Fibroblast of skin of abdomen (primary cell): ENCODE results near the gene RHOV.
"Not testable (repeated sequence)": the region's sequence is repeated elsewhere in the genome, so short reads cannot be mapped to it uniquely, and the experiment has no call there.

Source experiments
- DNase-seq: peaks from one replicate; pipeline ENCODE4 v3.0.0-alpha.2; 2013

Gene RHOV

DNA sequence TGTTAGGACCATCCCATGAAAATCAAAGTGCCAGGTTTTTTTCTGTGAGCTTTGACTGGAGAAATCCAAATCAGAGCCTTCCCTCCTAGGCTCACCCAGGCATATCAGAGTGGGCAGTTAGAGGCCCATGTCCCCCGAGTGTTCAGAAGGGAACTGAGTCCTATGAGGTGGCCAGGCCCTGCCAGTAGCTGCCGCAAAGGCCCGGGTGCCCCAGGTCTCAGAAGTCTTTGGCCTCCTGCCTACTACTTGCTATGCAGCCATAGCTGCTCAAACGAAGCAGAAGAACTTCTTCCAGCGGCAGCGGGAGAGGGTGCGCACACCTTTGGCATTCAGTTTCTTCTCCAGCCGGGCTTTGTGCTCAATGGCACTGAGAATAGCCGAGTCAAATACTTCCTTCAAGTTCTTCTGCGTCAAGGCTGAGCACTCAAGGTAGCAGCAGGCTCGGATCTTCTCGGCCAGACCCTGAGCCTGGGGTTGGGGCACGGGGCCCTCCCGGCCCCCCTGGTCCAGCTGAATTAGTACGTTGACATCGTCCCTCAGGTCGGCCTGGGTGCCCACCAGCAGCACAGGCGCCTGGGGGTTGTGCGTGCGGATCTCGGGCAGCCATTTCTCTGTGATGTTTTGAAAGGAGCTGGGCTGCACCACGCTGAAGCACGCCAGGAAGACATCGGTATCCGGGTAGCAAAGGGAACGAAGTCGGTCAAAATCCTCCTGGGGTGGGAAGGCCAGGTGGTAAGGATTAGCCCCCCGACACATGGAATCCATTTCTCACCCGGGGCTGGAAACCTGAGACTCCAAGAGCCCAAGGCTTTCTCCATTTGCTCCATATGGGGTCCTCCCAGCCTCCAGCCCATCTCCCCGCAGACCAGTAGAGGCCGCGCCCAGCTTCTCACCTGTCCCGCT, 992 bp downstream of the RHOV start:
- no peak for DNase-seq

DNA sequence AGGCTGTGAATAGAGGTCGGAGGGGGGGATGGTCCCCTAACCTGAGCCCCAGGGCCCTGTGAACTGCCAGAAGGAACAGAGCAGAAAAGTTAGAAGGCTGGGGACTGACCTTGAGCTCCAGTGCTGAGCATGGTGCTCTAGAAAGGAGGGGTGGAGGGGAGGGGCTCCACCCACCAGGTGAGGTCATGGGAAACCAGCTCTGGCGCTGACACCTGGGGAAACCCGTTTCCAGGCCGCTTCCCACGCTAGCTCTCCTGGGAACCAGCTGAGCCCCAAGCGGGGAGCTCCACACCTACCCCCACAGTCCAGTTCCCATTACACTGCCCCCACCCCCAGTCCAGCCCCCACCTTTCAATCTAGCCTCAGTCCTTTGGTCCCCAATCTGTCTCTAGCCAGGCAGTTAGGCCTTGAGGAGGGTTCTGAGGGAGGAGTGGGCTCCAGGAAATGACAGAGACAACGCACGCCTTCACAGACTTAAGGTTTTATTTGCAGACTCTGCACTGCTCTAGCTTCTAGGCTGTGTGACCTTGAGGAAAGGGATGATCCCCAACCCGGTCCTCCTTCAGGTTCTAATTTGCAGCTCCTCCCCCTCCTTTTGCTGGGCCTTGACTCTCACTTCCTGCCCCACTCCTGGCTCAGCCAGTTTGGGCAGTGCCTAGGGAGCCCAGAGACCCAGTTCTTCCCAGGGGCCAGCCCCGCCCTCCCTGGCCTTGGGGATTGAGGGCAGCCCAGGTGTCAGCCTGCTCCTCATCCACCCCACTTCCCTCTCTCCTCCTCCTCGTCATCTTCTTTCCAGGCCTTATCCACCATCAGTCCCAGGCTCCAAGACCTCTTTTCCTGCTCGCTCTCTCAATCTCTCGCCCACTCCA, 2.1 kb downstream of the RHOV start:
- no peak for DNase-seq

DNA sequence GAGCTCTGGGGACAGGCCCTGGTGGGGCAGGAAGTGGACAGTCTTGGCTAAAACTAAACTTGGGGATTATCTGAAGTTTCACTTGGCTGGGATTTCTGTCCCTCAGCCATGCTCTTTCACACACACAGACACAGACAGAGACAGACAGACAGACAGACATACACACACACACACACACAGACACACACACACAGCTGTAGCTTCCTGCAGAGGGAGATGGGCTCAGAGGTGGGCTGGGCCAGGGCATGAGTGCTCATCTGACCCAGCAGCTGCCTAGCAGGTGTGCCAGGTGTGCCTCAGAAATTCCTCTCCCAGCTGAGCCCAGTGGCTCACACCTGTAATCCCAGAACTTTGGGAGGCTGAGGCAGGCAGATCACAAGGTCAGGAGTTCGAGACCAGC, 3.3 kb downstream of the RHOV start:
- no peak for DNase-seq

DNA sequence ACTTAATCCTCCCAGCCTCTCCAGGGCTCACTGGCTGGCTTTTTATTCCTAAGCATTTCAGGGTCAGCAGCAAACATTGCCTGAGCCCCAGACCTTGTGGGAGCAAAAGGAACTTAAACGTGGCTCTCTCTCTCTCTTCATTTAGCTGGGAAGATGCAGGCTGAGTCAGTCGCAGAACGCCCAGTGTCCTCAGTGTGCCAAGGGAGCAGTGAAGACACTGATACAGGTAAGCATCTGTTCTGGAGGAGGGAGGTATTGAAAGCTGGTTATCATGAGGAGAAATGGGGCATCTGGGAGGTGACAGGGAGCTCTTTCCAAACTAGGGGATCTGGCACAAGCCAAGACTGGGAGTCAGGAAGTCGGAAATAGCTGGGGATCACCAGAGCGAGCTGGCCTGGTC, 4.3 kb downstream of the RHOV start:
- no peak for DNase-seq

DNA sequence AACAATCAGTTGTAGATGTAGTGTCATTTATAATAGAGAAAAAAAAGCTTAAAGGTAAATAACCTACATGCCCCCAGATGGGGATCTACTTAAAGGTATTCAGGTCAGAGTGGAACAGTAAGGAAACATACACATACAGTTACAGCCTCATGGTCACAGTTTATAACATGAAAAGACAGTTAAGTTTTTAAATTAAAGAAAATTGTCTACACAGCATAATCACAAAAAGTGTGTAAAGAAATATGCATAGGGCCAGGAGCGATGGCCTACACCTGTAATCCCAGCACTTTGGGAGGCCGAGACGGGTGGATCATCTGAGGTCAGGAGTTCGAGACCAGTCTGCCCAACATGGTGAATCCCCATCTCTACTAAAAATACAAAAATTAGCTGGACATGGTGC, 6.8 kb downstream of the RHOV start:
- no peak for DNase-seq

DNA sequence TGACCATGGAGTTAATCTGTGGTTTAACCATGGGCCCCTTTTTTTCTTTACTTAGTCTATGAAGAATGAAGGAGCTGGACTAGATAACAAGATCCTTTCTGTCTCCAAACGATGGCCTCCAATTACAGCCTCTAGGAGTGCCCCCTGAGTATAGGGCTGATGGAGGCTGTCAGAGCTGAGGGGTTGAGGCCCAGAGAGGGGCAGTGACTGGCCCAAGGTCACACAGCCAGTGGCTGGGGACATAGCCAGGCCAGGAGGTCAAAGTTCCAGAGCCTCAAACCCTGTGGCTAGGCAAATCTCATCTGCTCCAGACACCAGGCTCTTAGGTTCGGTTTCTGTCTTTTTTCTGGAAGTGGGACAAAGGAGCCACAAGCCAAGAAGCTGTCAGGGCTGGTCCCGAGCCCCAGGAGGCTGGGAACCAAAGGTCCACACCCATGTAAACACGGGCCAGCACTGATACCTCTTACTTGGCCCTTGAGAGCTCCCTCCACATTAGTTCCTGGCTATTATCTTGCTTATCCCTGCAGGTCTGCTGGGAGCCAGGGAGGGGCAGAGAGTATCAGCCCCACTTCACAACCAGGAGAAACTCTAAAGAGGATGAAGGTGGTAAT, 10.3 kb downstream of the RHOV start:
- no peak for DNase-seq

DNA sequence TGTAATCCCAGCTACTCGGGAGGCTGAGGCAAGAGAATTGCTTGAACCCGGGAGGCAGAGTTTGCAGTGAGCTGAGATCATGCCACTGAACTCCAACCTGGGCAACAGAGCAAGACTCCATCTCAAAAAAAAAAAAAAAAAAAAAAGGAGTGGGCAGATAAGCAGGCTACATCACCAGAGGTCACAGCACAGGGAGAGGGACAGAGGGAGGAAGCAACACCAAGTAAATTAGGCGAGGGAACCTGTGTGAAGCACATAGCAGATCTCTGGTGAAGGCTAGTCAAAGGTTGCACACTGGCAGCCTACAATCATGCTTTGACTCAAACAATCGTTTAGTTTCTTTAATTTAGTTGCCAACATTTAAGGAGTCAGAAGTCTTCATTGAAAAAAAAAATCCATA, 12.9 kb downstream of the RHOV start:
- not testable (repeated sequence) for DNase-seq

DNA sequence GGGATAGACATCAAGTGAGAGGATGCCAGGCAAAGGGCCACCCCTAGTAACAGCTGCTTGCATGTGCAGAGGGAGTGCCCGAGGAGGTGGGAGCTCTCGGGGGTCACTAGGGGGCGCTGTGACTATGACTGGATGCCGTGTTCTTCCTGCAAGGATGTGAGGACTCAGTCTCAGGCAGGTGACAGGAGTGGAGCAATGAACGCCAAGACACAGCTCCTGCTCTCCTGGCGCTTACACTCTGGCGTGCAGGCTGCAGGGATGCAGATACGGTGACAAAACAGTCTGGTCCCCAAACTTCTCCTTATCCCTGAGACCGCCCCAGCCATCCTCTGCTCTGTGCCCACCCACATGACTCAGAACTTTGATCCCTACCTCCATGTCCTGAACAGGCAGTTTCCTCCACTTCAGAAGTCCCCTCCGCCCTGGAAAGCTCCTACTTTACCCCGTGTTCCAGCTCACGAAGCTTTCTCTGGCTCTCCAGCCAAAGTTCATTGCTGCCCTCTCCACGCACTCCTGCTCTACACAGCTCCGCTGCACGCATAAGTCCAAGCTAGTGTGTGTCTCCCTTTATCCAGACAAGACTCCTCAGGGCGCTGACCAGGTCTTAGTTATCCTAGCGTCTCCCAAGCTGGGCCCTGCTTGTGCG, 14.7 kb downstream of the RHOV start:
- DNase-seq: peak; percentile 52

DNA sequence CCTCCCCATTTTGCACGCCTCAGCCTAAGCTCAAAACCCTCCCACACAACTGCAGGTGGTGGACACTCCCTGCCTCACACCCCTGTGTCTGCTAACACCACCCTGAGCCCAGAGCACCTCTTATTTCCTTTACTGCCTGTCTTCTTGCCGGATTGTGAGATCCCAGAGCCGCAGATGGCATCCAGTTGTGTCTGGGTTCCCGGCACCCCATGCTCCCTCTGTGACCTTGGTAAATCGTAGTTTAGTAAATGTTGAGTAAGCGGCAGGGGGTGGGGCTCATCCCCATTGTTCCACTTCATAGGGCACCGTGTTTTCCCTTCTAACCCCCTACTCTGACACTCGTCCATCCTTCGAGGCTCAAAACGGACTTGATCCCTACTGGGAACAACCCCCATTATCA, 15.3 kb downstream of the RHOV start:
- no peak for DNase-seq

DNA sequence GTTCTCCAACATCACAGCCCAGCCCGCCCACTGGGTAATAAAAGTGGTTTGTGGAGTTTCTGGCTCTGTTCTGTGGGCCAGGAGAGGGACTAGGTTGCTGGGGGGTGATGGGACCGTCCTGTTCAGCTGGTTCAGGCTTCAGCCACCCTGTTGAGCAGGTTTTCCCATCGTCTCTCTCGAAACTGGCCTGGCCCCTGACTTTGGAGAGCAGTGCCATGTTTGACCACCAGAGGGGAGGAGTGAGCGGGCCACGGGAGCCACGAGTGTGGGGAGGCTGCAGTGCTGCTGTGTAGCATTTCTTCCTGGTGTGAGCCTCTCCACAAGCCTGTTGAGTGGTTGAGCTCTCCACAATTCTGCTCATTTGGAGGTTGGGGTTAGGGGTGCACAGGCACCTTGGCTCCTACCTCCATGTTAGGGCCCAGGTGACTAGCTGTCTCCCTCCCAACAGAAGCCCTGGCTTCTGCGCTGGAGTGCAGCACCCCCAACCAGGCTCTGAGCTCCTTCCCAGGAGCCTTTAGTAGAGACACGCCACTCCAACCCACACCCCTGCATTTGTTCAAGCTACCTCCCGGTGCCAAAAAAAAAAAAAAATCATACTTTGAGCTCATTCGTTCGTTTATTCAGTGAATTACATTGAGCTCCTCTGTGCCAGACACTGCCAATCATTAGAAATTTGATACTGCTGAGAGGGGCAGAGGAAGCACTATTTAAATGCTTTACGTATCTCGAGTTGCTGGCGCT, 16.3 kb downstream of the RHOV start:
- peak; percentile 58 for DNase-seq

DNA sequence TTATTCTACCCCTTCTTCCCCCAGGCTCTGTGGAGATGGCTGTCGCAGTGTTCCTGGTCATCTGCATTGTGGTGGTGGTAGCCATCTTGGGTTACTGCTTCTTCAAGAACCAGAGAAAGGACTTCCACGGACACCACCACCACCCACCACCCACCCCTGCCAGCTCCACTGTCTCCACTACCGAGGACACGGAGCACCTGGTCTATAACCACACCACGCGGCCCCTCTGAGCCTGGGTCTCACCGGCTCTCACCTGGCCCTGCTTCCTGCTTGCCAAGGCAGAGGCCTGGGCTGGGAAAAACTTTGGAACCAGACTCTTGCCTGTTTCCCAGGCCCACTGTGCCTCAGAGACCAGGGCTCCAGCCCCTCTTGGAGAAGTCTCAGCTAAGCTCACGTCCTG, 17.3 kb downstream of the RHOV start:
- DNase-seq: no peak

DNA sequence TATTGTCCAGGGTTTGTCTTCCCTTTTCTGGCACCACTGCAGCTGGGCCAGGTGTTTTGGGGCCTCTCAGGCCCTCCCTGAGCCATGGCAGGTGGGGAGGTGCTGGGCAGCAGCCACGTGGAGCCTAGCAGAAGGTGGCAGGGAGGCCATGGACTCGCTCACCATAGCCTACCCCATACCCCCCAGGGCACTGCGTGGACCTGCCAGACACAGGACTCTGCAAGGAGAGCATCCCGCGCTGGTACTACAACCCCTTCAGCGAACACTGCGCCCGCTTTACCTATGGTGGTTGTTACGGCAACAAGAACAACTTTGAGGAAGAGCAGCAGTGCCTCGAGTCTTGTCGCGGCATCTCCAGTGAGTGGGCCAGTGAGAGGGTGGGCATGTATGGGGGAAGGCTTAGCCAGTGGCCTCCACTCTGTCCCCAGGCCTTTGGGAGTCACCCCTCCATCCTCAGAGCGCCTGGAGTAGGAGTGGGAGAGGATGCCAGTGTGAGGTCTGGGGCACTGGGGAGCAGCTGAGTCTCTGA, 18.3 kb downstream of the RHOV start:
- DNase-seq: no peak

DNA sequence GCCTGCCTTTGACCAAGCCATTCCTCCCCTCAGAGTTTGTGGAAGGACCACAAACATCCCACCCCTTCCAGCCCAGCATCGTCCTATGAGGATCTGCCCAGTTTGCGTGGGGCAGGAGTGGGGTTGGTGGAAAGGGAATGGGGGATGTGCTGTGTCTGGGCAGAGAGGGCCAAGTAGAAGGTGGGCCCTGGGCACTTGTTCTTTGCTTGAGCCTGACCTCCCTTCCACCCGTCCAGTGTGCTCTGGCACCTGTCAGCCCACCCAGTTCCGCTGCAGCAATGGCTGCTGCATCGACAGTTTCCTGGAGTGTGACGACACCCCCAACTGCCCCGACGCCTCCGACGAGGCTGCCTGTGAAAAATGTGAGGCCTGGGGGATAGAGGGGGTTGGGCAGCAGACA, 19.9 kb downstream of the RHOV start:
- DNase-seq: no peak

DNA sequence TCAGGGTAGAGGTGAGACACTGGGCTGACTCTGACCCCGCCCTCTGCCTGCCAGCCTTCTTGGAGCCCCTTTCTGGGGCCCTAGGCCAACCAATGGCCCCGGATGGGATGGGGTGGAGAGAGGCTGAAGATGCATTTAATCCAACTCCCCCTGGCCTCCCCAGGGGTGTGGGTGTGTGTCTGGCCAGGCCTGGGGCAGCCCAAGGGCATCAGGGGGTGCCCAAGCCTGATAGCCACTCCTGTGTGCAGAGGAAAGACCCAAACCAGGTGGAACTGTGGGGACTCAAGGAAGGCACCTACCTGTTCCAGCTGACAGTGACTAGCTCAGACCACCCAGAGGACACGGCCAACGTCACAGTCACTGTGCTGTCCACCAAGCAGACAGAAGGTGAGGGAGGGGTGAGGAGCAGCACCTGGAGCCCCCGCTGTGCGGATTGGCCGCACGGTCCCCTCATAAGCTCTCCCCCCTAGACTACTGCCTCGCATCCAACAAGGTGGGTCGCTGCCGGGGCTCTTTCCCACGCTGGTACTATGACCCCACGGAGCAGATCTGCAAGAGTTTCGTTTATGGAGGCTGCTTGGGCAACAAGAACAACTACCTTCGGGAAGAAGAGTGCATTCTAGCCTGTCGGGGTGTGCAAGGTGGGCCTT, 20.7 kb downstream of the RHOV start:
- no peak for DNase-seq

DNA sequence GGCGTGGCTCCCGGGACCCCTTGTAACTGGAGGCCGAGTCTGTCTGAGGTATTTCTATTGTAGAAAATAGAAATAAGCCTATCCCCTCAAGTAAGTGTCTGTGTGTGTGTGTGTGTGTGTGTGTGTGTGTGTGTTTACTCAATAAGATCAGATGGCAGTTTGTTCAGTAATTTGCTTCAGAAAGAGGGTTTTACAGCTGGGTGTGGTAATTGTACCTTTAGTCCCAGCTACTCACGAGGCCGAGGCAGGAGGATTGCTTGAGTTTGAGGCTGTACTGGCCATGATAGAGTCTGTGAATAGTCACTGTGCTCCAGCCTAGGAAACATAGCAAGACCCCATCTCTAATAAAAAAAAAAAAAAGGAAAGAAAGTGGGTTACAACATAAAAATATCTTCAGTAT, 21.5 kb downstream of the RHOV start:
- no peak for DNase-seq

DNA sequence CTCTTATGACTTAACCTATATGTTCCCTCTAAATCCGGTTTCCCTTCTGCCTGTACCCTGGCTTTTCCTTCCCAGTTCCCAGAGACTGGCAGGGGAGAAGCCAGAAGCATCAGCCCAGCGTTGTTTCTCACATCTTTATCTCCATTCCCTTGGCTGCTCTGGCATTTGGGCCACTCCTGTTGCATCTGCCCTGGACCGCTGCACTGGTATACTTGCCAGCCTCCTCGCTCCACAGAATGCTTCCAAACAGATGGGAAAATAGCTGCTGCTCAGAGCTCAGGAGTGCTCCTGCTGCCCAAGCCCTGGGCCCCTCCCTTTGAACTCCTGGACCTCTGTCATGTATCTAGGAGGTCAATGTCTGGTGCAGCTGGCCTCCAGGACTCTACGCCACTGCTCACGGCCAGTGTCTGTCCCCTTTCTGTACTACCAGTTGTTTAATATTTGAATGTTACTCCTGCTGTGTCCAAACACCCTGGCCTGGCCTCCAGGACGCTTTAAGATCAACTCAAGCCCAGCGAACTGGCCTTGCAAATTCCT, 23.4 kb downstream of the RHOV start:
- no peak for DNase-seq

DNA sequence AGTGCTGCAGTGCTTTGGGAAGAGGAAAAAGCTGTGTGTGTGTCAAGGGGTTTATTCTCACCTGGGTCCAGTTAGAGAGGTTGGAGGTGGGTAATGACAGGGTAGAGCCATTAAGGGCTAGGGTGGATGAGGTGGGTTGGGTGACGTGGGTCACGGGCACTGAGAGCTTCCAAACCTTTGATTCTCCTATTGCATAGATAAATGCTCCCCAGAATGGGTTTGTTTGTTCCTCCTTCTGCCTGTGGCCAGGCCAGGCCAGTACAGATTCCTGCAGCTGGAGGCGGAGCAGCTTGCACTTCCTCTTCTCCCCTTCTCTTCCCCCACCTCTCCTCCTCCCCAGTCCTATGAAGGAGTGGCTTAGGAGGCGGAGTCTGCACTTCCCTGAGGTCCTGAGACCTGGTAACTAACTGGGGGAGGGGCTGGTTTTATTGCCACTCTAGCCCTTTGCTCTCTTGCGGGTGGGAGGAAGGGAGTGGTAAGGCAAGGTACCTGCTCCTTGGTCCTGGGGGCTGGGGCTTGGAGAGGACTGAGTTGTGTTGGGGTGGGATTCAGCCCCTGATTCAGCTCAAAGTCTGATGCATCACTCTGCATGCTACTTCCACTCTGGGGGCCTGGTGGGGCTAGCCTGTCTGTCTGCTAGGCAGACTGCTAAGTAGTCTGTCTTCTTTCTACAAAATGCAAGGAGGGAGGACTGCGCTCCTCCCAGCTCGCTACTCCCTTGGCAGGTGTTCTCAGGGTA, 26.6 kb downstream of the RHOV start:
- no peak for DNase-seq

DNA sequence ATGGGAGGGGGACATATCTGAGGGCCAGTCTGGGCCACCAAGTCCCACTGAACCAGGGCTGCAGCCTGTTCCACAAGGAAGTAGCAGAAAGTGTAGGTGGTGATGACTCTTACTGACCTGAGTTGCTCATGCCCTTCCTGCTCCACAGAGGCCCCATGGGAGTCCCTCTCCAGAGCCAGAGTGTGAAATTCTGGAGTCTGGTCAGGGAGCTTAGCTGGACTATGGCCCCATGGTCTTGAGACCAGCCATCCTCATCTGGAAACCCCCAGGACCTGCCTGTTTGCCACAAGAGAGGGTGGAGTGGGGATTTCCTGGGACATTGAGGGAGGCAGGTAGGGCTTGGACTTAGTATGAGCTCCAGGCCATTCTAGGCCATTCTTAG, 27.2 kb downstream of the RHOV start:
- no peak for DNase-seq

DNA sequence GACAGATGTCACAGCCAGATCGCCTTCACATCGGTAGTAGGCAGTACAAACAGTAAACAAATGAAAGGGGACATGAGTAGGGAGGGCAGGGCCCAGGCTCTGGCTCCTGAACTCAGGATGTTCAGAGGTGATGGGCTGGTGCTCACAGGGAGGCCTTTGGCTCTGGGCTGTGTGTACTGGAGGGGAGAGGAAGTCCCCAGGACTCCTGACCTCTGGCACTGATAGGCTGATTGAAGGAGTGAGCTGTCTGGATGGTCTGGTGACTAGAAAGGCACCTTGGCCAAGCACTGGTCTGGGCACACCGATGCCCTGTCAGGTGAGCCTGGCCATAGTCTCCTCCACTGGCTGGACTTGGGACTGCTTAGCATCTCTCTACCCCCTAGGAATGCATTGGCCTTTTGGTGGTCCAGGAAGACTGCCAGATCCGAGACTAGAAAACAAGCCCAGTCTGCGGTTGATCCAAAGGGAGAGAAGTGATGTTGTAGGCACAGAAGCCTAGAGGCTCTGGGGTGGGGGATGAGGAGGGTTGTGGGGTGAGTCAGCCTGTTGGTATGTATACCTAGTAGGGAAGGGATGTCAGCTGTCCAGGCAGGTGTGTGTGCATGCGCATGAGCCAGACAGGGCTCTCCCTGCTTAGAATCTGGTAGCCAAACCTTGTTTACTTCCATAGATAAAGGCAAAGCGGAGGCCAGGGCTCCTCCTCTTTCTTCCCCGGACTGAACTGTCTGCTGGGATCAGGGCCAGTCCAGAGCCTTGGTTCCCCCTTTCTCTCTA, 28.3 kb downstream of the RHOV start:
- no peak for DNase-seq

DNA sequence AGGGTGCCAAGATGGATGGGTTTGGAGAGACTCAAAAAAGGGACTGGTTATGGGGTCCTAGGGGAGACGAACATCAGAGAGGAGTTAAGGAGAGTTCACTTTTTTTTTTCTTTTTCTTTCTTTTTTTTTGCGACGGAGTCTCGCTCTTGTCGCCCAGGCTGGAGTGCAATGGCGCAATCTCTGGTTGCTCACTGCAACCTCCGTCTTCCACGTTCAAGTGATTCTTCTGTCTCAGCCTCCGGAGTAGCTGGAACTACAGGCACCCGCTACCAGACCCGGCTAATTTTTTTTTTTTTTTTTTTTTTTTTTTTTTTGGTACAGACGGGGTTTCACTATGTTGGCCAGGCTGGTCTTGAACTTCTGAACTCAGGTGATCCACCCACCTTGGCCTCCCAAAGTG, 29.0 kb downstream of the RHOV start:
- DNase-seq: no peak
